Body of pancreas (tissue), 4 donors: ENCODE data around the gene SERINC3.

ENCODE experiments used
- CTCF ChIP-seq, 7 experiments: fragments of 450-650 bp in 4 of 7; fragments of 200-600 bp in 3 of 7; sonication (generic) in 3 of 7; IDR thresholded peaks; one replicate each; pipeline ENCODE4 v1.5.1; 2016 to 2019; ENCODE audit warnings: antibody characterized with exemption in 7 of 7
- POLR2A ChIP-seq, 3 donors: fragments of 450-650 bp; IDR thresholded peaks; one replicate each; pipeline ENCODE4 v1.6.1; 2016; ENCODE audit warnings: antibody characterized with exemption in 3 of 3, mild to moderate bottlenecking in 2 of 3

GRCh38 chr20:44455126-44455525, 66.7 kb downstream of the SERINC3 start:
- TF ChIP-seq CTCF (IDR thresholded peaks at IDR 0.05), result no peak
- no peak for TF ChIP-seq POLR2A (IDR thresholded peaks at IDR 0.05)
